Liver (tissue), 9 donors: ENCODE data around the gene ADORA3. TPM values are rescaled to one million over a fixed set of nuclear protein-coding genes. Genes with fewer than 3 reads are reported as not detected.

Experiments used
- DNase-seq: peaks from one replicate; pipeline ENCODE4 v3.0.0-alpha.2; 2017; ENCODE audit warnings: low spot score
- H3K27ac ChIP-seq, 2 donors: one replicate each; pipeline ENCODE4 v1.7.0; 2013; ENCODE audit warnings: inconsistent platforms in 2 of 2, low read length in 2 of 2, control low read depth in 1 of 2, low read depth in 1 of 2, mild to moderate bottlenecking in 1 of 2
- H3K27me3 ChIP-seq, 4 donors: one replicate each; pipeline versions ENCODE4 v1.6.1 to v1.7.0; 2013; ENCODE audit warnings: low read length in 3 of 4, inconsistent platforms in 1 of 4, mild to moderate bottlenecking in 1 of 4, moderate library complexity in 1 of 4; ENCODE audit not compliant: control insufficient read depth in 4 of 4, insufficient read depth in 4 of 4
- H3K36me3 ChIP-seq, 4 donors: one replicate each; pipeline versions ENCODE4 v1.6.1 to v1.7.0; 2013; ENCODE audit warnings: low read length in 3 of 4, mild to moderate bottlenecking in 3 of 4, low read depth in 1 of 4, moderate library complexity in 1 of 4; ENCODE audit not compliant: control insufficient read depth in 4 of 4, insufficient read depth in 3 of 4
- H3K4me1 ChIP-seq, 4 donors: one replicate each; pipeline versions ENCODE4 v1.6.1 to v1.7.0; 2013; ENCODE audit warnings: low read length in 3 of 4, mild to moderate bottlenecking in 3 of 4, moderate library complexity in 1 of 4; ENCODE audit not compliant: control insufficient read depth in 4 of 4, insufficient read depth in 4 of 4
- H3K4me3 ChIP-seq, 3 donors: one replicate each; pipeline versions ENCODE4 v1.6.1 to v1.7.0; 2013; ENCODE audit warnings: low read length in 3 of 3, control low read depth in 1 of 3, low read depth in 1 of 3, mild to moderate bottlenecking in 1 of 3
- H3K9ac ChIP-seq, 2 donors: one replicate each; pipeline ENCODE4 v1.7.0; 2013; ENCODE audit warnings: low read length in 2 of 2, mild to moderate bottlenecking in 2 of 2, moderate library complexity in 2 of 2, control low read depth in 1 of 2, low read depth in 1 of 2
- H3K9me3 ChIP-seq, 4 donors: one replicate each; pipeline versions ENCODE4 v1.6.1 to v1.7.0; 2013; ENCODE audit warnings: low read length in 3 of 4; ENCODE audit not compliant: control insufficient read depth in 4 of 4
- ATF3 ChIP-seq: IDR thresholded peaks from 2 replicates; pipeline ENCODE4 v1.6.1; 2016; ENCODE audit warnings: antibody characterized with exemption
- CTCF ChIP-seq: fragments of 150-350 bp; IDR thresholded peaks from 2 replicates; pipeline ENCODE4 v1.5.1; 2017; ENCODE audit warnings: improper control_type of control experiment, low read depth, low read length; ENCODE audit not compliant: missing input control
- EGR1 ChIP-seq, 2 donors: IDR thresholded peaks; 2 replicates each; pipeline ENCODE4 v1.6.1; 2016 to 2018; ENCODE audit warnings: antibody characterized with exemption in 2 of 2, low read depth in 2 of 2
- FOXA1 ChIP-seq: IDR thresholded peaks from 2 replicates; pipeline ENCODE4 v1.6.1; 2016; ENCODE audit warnings: antibody characterized with exemption
- FOXA2 ChIP-seq: IDR thresholded peaks from 2 replicates; pipeline ENCODE4 v1.6.1; 2016; ENCODE audit warnings: antibody characterized with exemption
- GABPA ChIP-seq, 2 donors: IDR thresholded peaks in 1 of 2; conservative IDR thresholded peaks in 1 of 2; 2 replicates each; pipeline ENCODE4 v1.6.1; 2016; ENCODE audit warnings: antibody characterized with exemption in 2 of 2, mild to moderate bottlenecking in 1 of 2, moderate library complexity in 1 of 2
- HNF4A ChIP-seq, 2 donors: conservative IDR thresholded peaks; 2 replicates each; pipeline ENCODE4 v1.6.1; 2016; ENCODE audit warnings: antibody characterized with exemption in 2 of 2, mild to moderate bottlenecking in 2 of 2
- HNF4G ChIP-seq: IDR thresholded peaks from 2 replicates; pipeline ENCODE4 v1.6.1; 2016; ENCODE audit warnings: antibody characterized with exemption
- JUND ChIP-seq, 2 donors: IDR thresholded peaks; 2 replicates each; pipeline ENCODE4 v1.6.1; 2016; ENCODE audit warnings: antibody characterized with exemption in 2 of 2
- MAX ChIP-seq: IDR thresholded peaks from 2 replicates; pipeline ENCODE4 v1.6.1; 2016; ENCODE audit warnings: antibody characterized with exemption
- RAD21 ChIP-seq, 2 donors: IDR thresholded peaks; 2 replicates each; pipeline ENCODE4 v1.6.1; 2016; ENCODE audit warnings: antibody characterized with exemption in 2 of 2, mild to moderate bottlenecking in 2 of 2
- REST ChIP-seq: IDR thresholded peaks from 2 replicates; pipeline ENCODE4 v1.6.1; 2016; ENCODE audit warnings: antibody characterized with exemption, mild to moderate bottlenecking
- SP1 ChIP-seq: IDR thresholded peaks from 2 replicates; pipeline ENCODE4 v1.6.1; 2018; ENCODE audit warnings: antibody characterized with exemption, mild to moderate bottlenecking
- TAF1 ChIP-seq: conservative IDR thresholded peaks from 2 replicates; pipeline ENCODE4 v1.6.1; 2016; ENCODE audit warnings: antibody characterized with exemption, mild to moderate bottlenecking
- YY1 ChIP-seq: IDR thresholded peaks from 2 replicates; pipeline ENCODE4 v1.6.1; 2016; ENCODE audit warnings: antibody characterized with exemption, mild to moderate bottlenecking
- WGBS: extraction: QIAGEN DNeasy Blood & Tissue Kit; methylation state at CpG from one replicate; pipeline ENCODE4 v1.1.7; 2013; 5-methylcytosine and 5-hydroxymethylcytosine counted together
- polyA plus RNA-seq, 2 donors: library from polyadenylated mRNA; stranded (reverse) in 1 of 2; unstranded in 1 of 2; fragments of 200-250 nt in 1 of 2; fragments of >200 nt in 1 of 2; fragmentation: Nextera tagmentation in 1 of 2; extraction: Ambion mirVana in 1 of 2; gene quantifications; one replicate each; pipeline versions ENCODE4 v1.2.1 to v1.2.3, GENCODE V29; 2013 to 2015
- total RNA-seq, 2 donors: library from RNA; depleted of rRNA; stranded (reverse); fragments of >200 nt; gene quantifications; one replicate each; pipeline ENCODE4 v1.2.3, GENCODE V29; 2014
- donor health status: healthy.
- donor health status: healthy.
- donor health status: healthy.
- donor health status: healthy.
- donor health status: healthy.

ADORA3 gene
- total and polyA plus RNA-seq, 4 donors, result 0.97 to 5.6 (median 3.2) TPM

GRCh38 chr1:111474106-111474505 lies 29.3 kb downstream of the ADORA3 start:
- Histone ChIP-seq H3K36me3 (peaks cover 0 to 25% (median 14%) of the 10 kb centered on the region in 4 donors), H3K27ac (peak overlapping the region; percentile 49 to 58), H3K4me3 (peak overlapping the region in 1 of 3 donors; percentile 8), H3K4me1 (no peaks in the 10 kb centered on the region), H3K27me3 (no peaks in the 10 kb centered on the region), H3K9me3 (no peaks in the 10 kb centered on the region), H3K9ac (peak overlapping the region; percentile 28 to 72)
- no peak for TF ChIP-seq ATF3
- no peak for TF ChIP-seq GABPA (IDR thresholded peaks at IDR 0.05 in 1 of 2, conservative IDR thresholded peaks at IDR 0.05 in 1 of 2)
- no peak for TF ChIP-seq REST
- no peak for TF ChIP-seq JUND (IDR thresholded peaks at IDR 0.05)
- TF ChIP-seq FOXA1, result no peak
- no peak for TF ChIP-seq RAD21 (IDR thresholded peaks at IDR 0.05)
- TF ChIP-seq MAX, result no peak
- no peak for TF ChIP-seq SP1
- TF ChIP-seq EGR1 (IDR thresholded peaks at IDR 0.05; ENCODE audit: low read depth in 2 of 2), result no peak
- no peak for TF ChIP-seq TAF1
- DNase-seq, result no peak
- WGBS, result 73% methylated on average over 5 of the region's 5 CpGs

- peaks cover 0 to 34% (median 22%) of the 10 kb centered on the region in 4 donors for H3K36me3 ChIP-seq
- H3K27ac ChIP-seq, result peak overlapping the region; percentile 53 to 56
- TF ChIP-seq TAF1, result no peak
- TF ChIP-seq CTCF, result no peak
- TF ChIP-seq YY1, result no peak
- TF ChIP-seq SP1, result no peak
- no peak for TF ChIP-seq ATF3
- TF ChIP-seq JUND (IDR thresholded peaks at IDR 0.05), result no peak
- no peak for TF ChIP-seq GABPA (IDR thresholded peaks at IDR 0.05 in 1 of 2, conservative IDR thresholded peaks at IDR 0.05 in 1 of 2)
- no peak for TF ChIP-seq HNF4A (conservative IDR thresholded peaks at IDR 0.05)
- no peak for TF ChIP-seq FOXA2
- no peak for TF ChIP-seq HNF4G
- no peak for TF ChIP-seq RAD21 (IDR thresholded peaks at IDR 0.05)
- WGBS, result 95% methylated on average over 3 of the region's 3 CpGs
- no peaks in the 10 kb centered on the region for H3K27me3 ChIP-seq
- no peak overlapping the region for H3K9ac ChIP-seq
- no peaks in the 10 kb centered on the region for H3K4me1 ChIP-seq
- no peak for DNase-seq
- no peaks in the 10 kb centered on the region for H3K9me3 ChIP-seq
- H3K4me3 ChIP-seq, result no peak overlapping the region
Observed at GRCh38 chr1:111471538-111471937, 31.9 kb downstream of the ADORA3 start.
